CD14-positive monocyte (primary cell): ENCODE data around the gene GPATCH3. TPM values are rescaled to one million over a fixed set of nuclear protein-coding genes. Genes with fewer than 3 reads are reported as not detected.

Experiments
- DNase-seq, 3 donors: peaks; one replicate each; pipeline ENCODE4 v3.0.0-alpha.2; 2011 to 2022
- H2AFZ ChIP-seq: 2 replicates; pipeline ENCODE4 v1.6.0; 2012; ENCODE audit warnings: mild to moderate bottlenecking, low read depth, low read length, inconsistent platforms; ENCODE audit not compliant: insufficient read depth, poor library complexity, severe bottlenecking
- H3K27ac ChIP-seq, 2 donors: 1 replicate in 1 of 2; 2 replicates in 1 of 2; pipeline ENCODE4 v1.5.1; 2012 to 2013; ENCODE audit warnings: low read length in 2 of 2, control low read depth in 1 of 2, inconsistent platforms in 1 of 2, low read depth in 1 of 2, mild to moderate bottlenecking in 1 of 2
- H3K27me3 ChIP-seq, 2 donors: one replicate each; pipeline versions ENCODE4 v1.6.0 to v1.6.1; 2011 to 2013; ENCODE audit warnings: low read length in 2 of 2; ENCODE audit not compliant: control insufficient read depth in 2 of 2, insufficient read depth in 2 of 2
- H3K36me3 ChIP-seq, 2 donors: replicated peaks in 1 of 2; 1 replicate in 1 of 2; 2 replicates in 1 of 2; pipeline versions ENCODE4 v1.5.1 to v1.6.1; 2012 to 2013; ENCODE audit warnings: low read length in 2 of 2, control low read depth in 1 of 2, inconsistent platforms in 1 of 2, mild to moderate bottlenecking in 1 of 2; ENCODE audit not compliant: insufficient read depth in 2 of 2, control insufficient read depth in 1 of 2
- H3K4me1 ChIP-seq, 2 donors: 1 replicate in 1 of 2; 2 replicates in 1 of 2; pipeline versions ENCODE4 v1.5.1 to v1.6.1; 2012 to 2013; ENCODE audit warnings: low read length in 2 of 2, control low read depth in 1 of 2, inconsistent platforms in 1 of 2, mild to moderate bottlenecking in 1 of 2, moderate library complexity in 1 of 2; ENCODE audit not compliant: insufficient read depth in 2 of 2, control insufficient read depth in 1 of 2
- H3K4me2 ChIP-seq: replicated peaks from 2 replicates; pipeline ENCODE3; 2012; ENCODE audit warnings: low read length, moderate library complexity, mild to moderate bottlenecking; ENCODE audit not compliant: poor library complexity, severe bottlenecking; ENCODE audit errors: extremely low read depth
- H3K4me3 ChIP-seq, 3 experiments: fragments of 200-600 bp in 1 of 3; sonication (generic) in 1 of 3; replicated peaks in 1 of 3; 1 replicate in 2 of 3; 2 replicates in 1 of 3; pipeline ENCODE4 v1.5.1; 2011 to 2013; ENCODE audit warnings: low read length in 3 of 3, mild to moderate bottlenecking in 3 of 3, control low read depth in 2 of 3, low read depth in 2 of 3, inconsistent platforms in 1 of 3, moderate library complexity in 1 of 3
- H3K79me2 ChIP-seq: 2 replicates; pipeline ENCODE4 v1.6.0; 2012; ENCODE audit warnings: mild to moderate bottlenecking, control low read depth, inconsistent platforms, low read length, moderate library complexity; ENCODE audit not compliant: insufficient read depth
- H3K9ac ChIP-seq: 2 replicates; pipeline ENCODE4 v1.6.0; 2017; ENCODE audit warnings: low read length, mild to moderate bottlenecking; ENCODE audit not compliant: insufficient read depth, poor library complexity, severe bottlenecking
- H3K9me3 ChIP-seq, 2 donors: replicated peaks in 1 of 2; 1 replicate in 1 of 2; 2 replicates in 1 of 2; pipeline versions ENCODE4 v1.5.1 to v1.6.1; 2012 to 2013; ENCODE audit warnings: low read length in 2 of 2, control low read depth in 1 of 2; ENCODE audit not compliant: control insufficient read depth in 1 of 2, insufficient read depth in 1 of 2
- H4K20me1 ChIP-seq: 2 replicates; pipeline ENCODE4 v1.6.0; 2012; ENCODE audit warnings: mild to moderate bottlenecking, low read length, control low read depth, moderate library complexity; ENCODE audit not compliant: insufficient read depth
- H3K27ac Mint-ChIP-seq, 7 donors: one replicate each; pipeline ENCODE4 v1.8.0; 2020; ENCODE audit warnings: mild to moderate bottlenecking in 7 of 7, mixed read lengths in 7 of 7, moderate library complexity in 6 of 7, inconsistent platforms in 2 of 7
- H3K27me3 Mint-ChIP-seq, 3 donors: one replicate each; pipeline ENCODE4 v1.8.0; 2021 to 2022; ENCODE audit warnings: low read depth in 3 of 3, mild to moderate bottlenecking in 3 of 3, mixed read lengths in 3 of 3, moderate library complexity in 3 of 3, inconsistent platforms in 1 of 3
- H3K36me3 Mint-ChIP-seq, 2 donors: one replicate each; pipeline ENCODE4 v1.8.0; 2020; ENCODE audit warnings: mixed read lengths in 2 of 2, inconsistent platforms in 1 of 2, mild to moderate bottlenecking in 1 of 2
- H3K4me1 Mint-ChIP-seq: one replicate; pipeline ENCODE4 v1.8.0; 2020; ENCODE audit warnings: mild to moderate bottlenecking, mixed read lengths
- H3K4me3 Mint-ChIP-seq, 2 donors: one replicate each; pipeline ENCODE4 v1.8.0; 2020; ENCODE audit warnings: mild to moderate bottlenecking in 2 of 2, mixed read lengths in 2 of 2, moderate library complexity in 1 of 2
- H3K9me3 Mint-ChIP-seq, 7 donors: one replicate each; pipeline ENCODE4 v1.8.0; 2020 to 2022; ENCODE audit warnings: mixed read lengths in 7 of 7, mild to moderate bottlenecking in 6 of 7, moderate library complexity in 6 of 7, inconsistent platforms in 2 of 7
- CTCF ChIP-seq: fragments of 200-600 bp; IDR thresholded peaks from one replicate; pipeline ENCODE4 v1.8.0; 2022; ENCODE audit warnings: antibody characterized with exemption, mild to moderate bottlenecking
- WGBS: methylation state at CpG from one replicate; pipeline ENCODE4 v1.1.5; 2013; ENCODE audit warnings: missing lambda C conversion rate; ENCODE audit not compliant: insufficient coverage; 5-methylcytosine and 5-hydroxymethylcytosine counted together
- intact Hi-C, 2 donors: fragments of 100-400 bp; cut with micrococcal nuclease; formaldehyde crosslinking; loops; one replicate each; pipeline versions ENCODE4 v1.15.0 to v1.15.1; 2023
- polyA plus RNA-seq, 3 donors: library from polyadenylated mRNA; depleted of rRNA in 1 of 3; unstranded in 2 of 3; stranded (reverse) in 1 of 3; fragments of 300-500 nt in 2 of 3; fragments of >200 nt in 1 of 3; fragmentation: Illumina TruSeq in 2 of 3; gene quantifications; 1 replicate in 2 of 3; 2 replicates in 1 of 3; pipeline ENCODE4 v1.2.3, GENCODE V29; 2012 to 2021

The GPATCH3 gene
- polyA plus RNA-seq, 3 donors: 8.2 to 11.8 (median 10.7) TPM

- H3K4me1 ChIP-seq: no peaks in the 10 kb centered on the region
- H3K4me2 ChIP-seq: no peak overlapping the region
- H3K9me3 ChIP-seq: no peaks in the 10 kb centered on the region
- H3K36me3 Mint-ChIP-seq: peaks cover 52 to 77% of the 10 kb centered on the region in 2 donors
- intact Hi-C loops: no loop called here
- no peak overlapping the region for H3K27ac ChIP-seq
- peaks cover 5% of the 10 kb centered on the region for H3K4me1 Mint-ChIP-seq
- no peak overlapping the region for H2AFZ ChIP-seq
- H3K27me3 Mint-ChIP-seq: peaks cover 0 to 2% (median 2%) of the 10 kb centered on the region in 3 donors
- peaks cover 47 to 79% of the 10 kb centered on the region in 2 donors for H3K36me3 ChIP-seq
- H3K9ac ChIP-seq: no peak overlapping the region
- no peak for DNase-seq
- TF ChIP-seq CTCF: no peak
- no peak overlapping the region for H3K4me3 Mint-ChIP-seq
- H3K27ac Mint-ChIP-seq: peak overlapping the region in 3 of 7 donors; percentile 25 to 77 (median 42)
- no peaks in the 10 kb centered on the region for H3K27me3 ChIP-seq
- peaks cover 14% of the 10 kb centered on the region for H4K20me1 ChIP-seq
- WGBS: 60% methylated on average over 2 of the region's 13 CpGs
- no peaks in the 10 kb centered on the region for H3K79me2 ChIP-seq
- H3K9me3 Mint-ChIP-seq: no peaks in the 10 kb centered on the region
- H3K4me3 ChIP-seq: no peak overlapping the region
Measured at GRCh38 chr1:26844424-26845196, 55.7 kb downstream of the GPATCH3 start.

Other genes with a start within 250 kb of the GPATCH3 start
- gene ARID1A, start 204.5 kb downstream of the GPATCH3 start, polyA plus RNA-seq: 10 to 100 TPM in 1 of 3 donors, 1 to 10 TPM in 2; 6.6 to 84.4 (median 9.5) TPM
- gene PIGV, start 112.5 kb downstream of the GPATCH3 start, polyA plus RNA-seq: 1 to 10 TPM; 5.7 to 9.5 (median 8.3) TPM
- gene ZDHHC18, start 73.8 kb downstream of the GPATCH3 start, polyA plus RNA-seq: 10 to 100 TPM in 1 of 3 donors, 1 to 10 TPM in 2; 3.1 to 46.6 (median 6.0) TPM
- under 1 TPM in 1 of 3 donors, not detected in 2; 0.36 TPM for gene SFN, start 37.3 kb downstream of the GPATCH3 start, polyA plus RNA-seq
- gene GPN2, start 10.2 kb downstream of the GPATCH3 start, polyA plus RNA-seq: 10 to 100 TPM in 1 of 3 donors, 1 to 10 TPM in 2; 8.3 to 15.9 (median 9.6) TPM
- not detected for gene NR0B2, start 13.5 kb upstream of the GPATCH3 start, polyA plus RNA-seq
- 10 to 100 TPM; 28.3 to 58.3 (median 47.4) TPM for gene NUDC, start 21.3 kb upstream of the GPATCH3 start, polyA plus RNA-seq
- not detected for gene KDF1, start 60.0 kb upstream of the GPATCH3 start, polyA plus RNA-seq
- 1 to 10 TPM in 1 of 3 donors, under 1 TPM in 2; 0.55 to 2.8 (median 0.92) TPM for gene TRNP1, start 93.2 kb upstream of the GPATCH3 start, polyA plus RNA-seq
- gene TENT5B, start 112.4 kb upstream of the GPATCH3 start, polyA plus RNA-seq: 1 to 10 TPM in 1 of 3 donors, under 1 TPM in 2; 0.27 to 1.1 (median 0.58) TPM